ENCODE data around the gene BBS5.
"Not testable (repeated sequence)": the region's sequence is repeated elsewhere in the genome, so short reads cannot be mapped to it uniquely, and the experiment has no call there.

The BBS5 gene

GRCh38 chr2:169509298-169509885 lies 30.1 kb downstream of the BBS5 start, which contains the start of gene KLHL41:
KLHL41 (plus strand) TSS chr2:169509702; CDS start chr2:169509779, 77 bp downstream.
- H3K27me3 Mint-ChIP-seq: no peaks in the 10 kb centered on the region
- H3K4me3 Mint-ChIP-seq: no peak within 1 kb of the TSS
- H3K4me1 Mint-ChIP-seq: peaks cover 0 to 6% of the 10 kb centered on the region in 2 donors
- no peak within 1 kb of the TSS for H3K27ac Mint-ChIP-seq
- no peak for ATAC-seq (replicated peaks)
- H3K9me3 Mint-ChIP-seq: no peaks in the 10 kb centered on the region
- DNase-seq: no peak
- peaks cover 2 to 12% of the 10 kb centered on the region in 2 donors for H3K36me3 Mint-ChIP-seq

GRCh38 chr2:169509955-169510354 lies 30.7 kb downstream of the BBS5 start:
- ATAC-seq (replicated peaks) (no peak), DNase-seq (no peak)
- no peaks in the 10 kb centered on the region for H3K9me3 Mint-ChIP-seq
- no peak overlapping the region for H3K4me3 Mint-ChIP-seq
- H3K4me1 Mint-ChIP-seq: peaks cover 0 to 6% of the 10 kb centered on the region in 2 donors
- no peaks in the 10 kb centered on the region for H3K27me3 Mint-ChIP-seq
- peaks cover 2 to 9% of the 10 kb centered on the region in 2 donors for H3K36me3 Mint-ChIP-seq
- H3K27ac Mint-ChIP-seq: no peak overlapping the region

- H3K9me3 Mint-ChIP-seq: no peaks in the 10 kb centered on the region
- ATAC-seq (replicated peaks): no peak
- DNase-seq: no peak
- H3K27me3 Mint-ChIP-seq: no peaks in the 10 kb centered on the region
- peaks cover 3 to 4% of the 10 kb centered on the region in 2 donors for H3K36me3 Mint-ChIP-seq
- H3K4me3 Mint-ChIP-seq: no peak overlapping the region
- H3K4me1 Mint-ChIP-seq: peaks cover 0 to 6% of the 10 kb centered on the region in 2 donors
- no peak overlapping the region for H3K27ac Mint-ChIP-seq
Observed at GRCh38 chr2:169510496-169510895, 31.2 kb downstream of the BBS5 start.

GRCh38 chr2:169511818-169512217 lies 32.5 kb downstream of the BBS5 start:
- H3K4me3 Mint-ChIP-seq: no peak overlapping the region
- peaks cover 0 to 6% of the 10 kb centered on the region in 2 donors for H3K4me1 Mint-ChIP-seq
- no peaks in the 10 kb centered on the region for H3K27me3 Mint-ChIP-seq
- H3K36me3 Mint-ChIP-seq: peaks cover 3% of the 10 kb centered on the region in 2 donors
- H3K9me3 Mint-ChIP-seq: no peaks in the 10 kb centered on the region
- H3K27ac Mint-ChIP-seq: no peak overlapping the region
- ATAC-seq (replicated peaks) (no peak), DNase-seq (no peak)

GRCh38 chr2:169512525-169512924 lies 33.2 kb downstream of the BBS5 start:
- no peaks in the 10 kb centered on the region for H3K9me3 Mint-ChIP-seq
- H3K27ac Mint-ChIP-seq: no peak overlapping the region
- H3K27me3 Mint-ChIP-seq: no peaks in the 10 kb centered on the region
- ATAC-seq (replicated peaks) (no peak), DNase-seq (no peak)
- H3K4me3 Mint-ChIP-seq: no peak overlapping the region
- peaks cover 0 to 6% of the 10 kb centered on the region in 2 donors for H3K4me1 Mint-ChIP-seq
- H3K36me3 Mint-ChIP-seq: peaks cover 3% of the 10 kb centered on the region in 2 donors

GRCh38 chr2:169513094-169513493 lies 33.8 kb downstream of the BBS5 start:
- Mint-ChIP-seq H3K9me3 (no peaks in the 10 kb centered on the region), H3K36me3 (peaks cover 3% of the 10 kb centered on the region in 2 donors), H3K27me3 (no peaks in the 10 kb centered on the region), H3K27ac (no peak overlapping the region), H3K4me1 (peaks cover 0 to under 1% of the 10 kb centered on the region in 2 donors), H3K4me3 (no peak overlapping the region)
- no peak for DNase-seq
- ATAC-seq (replicated peaks): no peak

- no peak for DNase-seq
- Mint-ChIP-seq H3K27me3 (no peaks in the 10 kb centered on the region), H3K4me1 (no peaks in the 10 kb centered on the region), H3K36me3 (peaks cover 3% of the 10 kb centered on the region in 2 donors), H3K9me3 (no peaks in the 10 kb centered on the region), H3K27ac (no peak overlapping the region), H3K4me3 (no peak overlapping the region)
- ATAC-seq (replicated peaks): no peak
Observed at GRCh38 chr2:169513926-169514325, 34.6 kb downstream of the BBS5 start.

GRCh38 chr2:169514758-169515157 lies 35.5 kb downstream of the BBS5 start:
- H3K27ac Mint-ChIP-seq; DNase-seq; ATAC-seq (replicated peaks); H3K9me3 Mint-ChIP-seq; H3K36me3 Mint-ChIP-seq; H3K4me1 Mint-ChIP-seq; H3K27me3 Mint-ChIP-seq; H3K4me3 Mint-ChIP-seq: not testable (repeated sequence)

GRCh38 chr2:169516488-169516995 lies 37.2 kb downstream of the BBS5 start:
- not testable (repeated sequence) for H3K9me3 Mint-ChIP-seq; ATAC-seq (replicated peaks); H3K4me1 Mint-ChIP-seq; H3K27me3 Mint-ChIP-seq; H3K27ac Mint-ChIP-seq; H3K36me3 Mint-ChIP-seq; DNase-seq; H3K4me3 Mint-ChIP-seq

- Mint-ChIP-seq H3K27ac (no peak overlapping the region), H3K4me1 (no peaks in the 10 kb centered on the region), H3K27me3 (no peaks in the 10 kb centered on the region), H3K4me3 (no peak overlapping the region), H3K9me3 (no peaks in the 10 kb centered on the region), H3K36me3 (peaks cover 3 to 11% of the 10 kb centered on the region in 2 donors)
- DNase-seq: no peak
- ATAC-seq (replicated peaks): no peak
Observed at GRCh38 chr2:169520896-169521295, 41.6 kb downstream of the BBS5 start.

GRCh38 chr2:169523681-169524080 lies 44.4 kb downstream of the BBS5 start:
- no peak for DNase-seq
- H3K4me1 Mint-ChIP-seq: no peaks in the 10 kb centered on the region
- H3K27ac Mint-ChIP-seq: no peak overlapping the region
- no peak for ATAC-seq (replicated peaks)
- H3K4me3 Mint-ChIP-seq: no peak overlapping the region
- H3K9me3 Mint-ChIP-seq: no peaks in the 10 kb centered on the region
- no peaks in the 10 kb centered on the region for H3K27me3 Mint-ChIP-seq
- H3K36me3 Mint-ChIP-seq: peaks cover 4 to 17% of the 10 kb centered on the region in 2 donors

GRCh38 chr2:169525434-169525833 lies 46.1 kb downstream of the BBS5 start:
- H3K36me3 Mint-ChIP-seq: peaks cover 11 to 30% of the 10 kb centered on the region in 2 donors
- no peak overlapping the region for H3K4me3 Mint-ChIP-seq
- DNase-seq: no peak
- H3K9me3 Mint-ChIP-seq: no peaks in the 10 kb centered on the region
- no peaks in the 10 kb centered on the region for H3K27me3 Mint-ChIP-seq
- no peaks in the 10 kb centered on the region for H3K4me1 Mint-ChIP-seq
- no peak for ATAC-seq (replicated peaks)
- no peak overlapping the region for H3K27ac Mint-ChIP-seq

GRCh38 chr2:169526451-169526850 lies 47.2 kb downstream of the BBS5 start:
- DNase-seq (no peak), ATAC-seq (replicated peaks) (no peak)
- Mint-ChIP-seq H3K4me1 (no peaks in the 10 kb centered on the region), H3K4me3 (no peak overlapping the region), H3K27ac (no peak overlapping the region), H3K27me3 (no peaks in the 10 kb centered on the region), H3K9me3 (no peaks in the 10 kb centered on the region), H3K36me3 (peaks cover 12 to 30% of the 10 kb centered on the region in 2 donors)

- Mint-ChIP-seq H3K9me3 (no peaks in the 10 kb centered on the region), H3K36me3 (peaks cover 11 to 24% of the 10 kb centered on the region in 2 donors)
Observed at GRCh38 chr2:169528271-169528701, 49.0 kb downstream of the BBS5 start.

GRCh38 chr2:169539460-169539859 lies 60.2 kb downstream of the BBS5 start:
- not testable (repeated sequence) for H3K27ac Mint-ChIP-seq; H3K27me3 Mint-ChIP-seq; H3K4me3 Mint-ChIP-seq; ATAC-seq (replicated peaks); DNase-seq; H3K9me3 Mint-ChIP-seq; H3K4me1 Mint-ChIP-seq
- H3K36me3 Mint-ChIP-seq: peaks cover 24 to 28% of the 10 kb centered on the region in 2 donors

More at GRCh38 chr2:169528271-169528701, 49.0 kb downstream of the BBS5 start:
- no peak overlapping the region for H3K4me3 Mint-ChIP-seq
- H3K4me1 Mint-ChIP-seq: no peaks in the 10 kb centered on the region
- DNase-seq: peak; percentile 40
- H3K27ac Mint-ChIP-seq: no peak overlapping the region
- no peaks in the 10 kb centered on the region for H3K27me3 Mint-ChIP-seq
- peak; percentile 84 to 85 for ATAC-seq (replicated peaks)
